GM12878 (cell line): Measurements from ENCODE around the gene ME2. TPM values are rescaled to one million over a fixed set of nuclear protein-coding genes. Genes with fewer than 3 reads are reported as not detected.

Experiments
- ATAC-seq: fragments of 200-7000 bp; cut with Tn5 transposase; 3 replicates; pipeline ENCODE4 v1.9.1; 2020; ENCODE audit warnings: mild to moderate bottlenecking, moderate library complexity
- BruUV-seq: library from RNA; stranded (reverse); fragments of 400-500 nt; replicated peaks from 2 replicates; lab custom pipeline; 2021; lab: Mats Ljungman, UMichigan
- CTCF ChIA-PET: fragments of 300-600 bp; sonication (Branson Sonifier 250); formaldehyde crosslinking; extraction: SDS; loops from one replicate; lab custom pipeline; 2021; ENCODE audit warnings: inconsistent platforms; lab: Yijun Ruan, JAX
- POLR2A ChIA-PET: fragments of 350-600 bp; formaldehyde crosslinking; extraction: SDS; loops from one replicate; lab custom pipeline; 2021; ENCODE audit warnings: inconsistent platforms; lab: Charles Lee
- RAD21 ChIA-PET: fragments of 300-600 bp; sonication (Branson Sonifier 250); formaldehyde crosslinking; loops from one replicate; lab custom pipeline; 2023; ENCODE audit warnings: antibody characterized with exemption; ENCODE audit not compliant: unreplicated experiment; lab: Charles Lee
- SMC1A ChIA-PET: fragments of 300-600 bp; sonication (Branson Sonifier 250); formaldehyde crosslinking; loops from one replicate; lab custom pipeline; 2023; ENCODE audit not compliant: unreplicated experiment, uncharacterized antibody; lab: Charles Lee
- DNase-seq: peaks from one replicate; pipeline ENCODE4 v3.0.0-alpha.2; 2011; ENCODE audit warnings: low read depth, low spot score
- FAIRE-seq: peaks from 3 replicates; lab custom pipeline; 2011; peaks lifted over from hg19 to GRCh38; lab: Jason Lieb, UNC
- H2AFZ ChIP-seq: 2 replicates; pipeline ENCODE4 v1.6.0; 2011; ENCODE audit warnings: low read depth, low read length, control low read depth; ENCODE audit not compliant: control insufficient read depth
- H3K27ac ChIP-seq: 2 replicates; pipeline ENCODE4 v1.5.1; 2011; ENCODE audit warnings: control low read depth; ENCODE audit not compliant: control insufficient read depth, insufficient read depth
- H3K27me3 ChIP-seq, 2 experiments: replicated peaks in 1 of 2; 2 replicates each; pipeline versions ENCODE4 v1.6.0 to v1.6.1; 2011; ENCODE audit warnings: low read length in 1 of 2; ENCODE audit not compliant: control insufficient read depth in 2 of 2, insufficient read depth in 2 of 2
- H3K36me3 ChIP-seq, 2 experiments: 2 replicates each; pipeline ENCODE4 v1.5.1; 2011; ENCODE audit warnings: low read length in 1 of 2; ENCODE audit not compliant: control insufficient read depth in 2 of 2, insufficient read depth in 2 of 2
- H3K4me1 ChIP-seq: 2 replicates; pipeline ENCODE4 v1.6.1; 2011; ENCODE audit warnings: mild to moderate bottlenecking, low read length, moderate library complexity, mixed read lengths; ENCODE audit not compliant: control insufficient read depth, insufficient read depth
- H3K4me2 ChIP-seq: 2 replicates; pipeline ENCODE4 v1.6.0; 2011; ENCODE audit warnings: control low read depth; ENCODE audit not compliant: control insufficient read depth, insufficient read depth
- H3K4me3 ChIP-seq: fragments of 200-600 bp; sonication (generic); 2 replicates; pipeline ENCODE4 v1.5.1; 2016
- H3K79me2 ChIP-seq: 2 replicates; pipeline ENCODE4 v1.6.0; 2011; ENCODE audit warnings: low read length; ENCODE audit not compliant: control insufficient read depth, insufficient read depth
- H3K9ac ChIP-seq: 2 replicates; pipeline ENCODE4 v1.8.0; 2011; ENCODE audit warnings: low read length, control low read depth, mixed read lengths; ENCODE audit not compliant: control insufficient read depth, insufficient read depth
- H3K9me3 ChIP-seq: replicated peaks from 3 replicates; pipeline ENCODE4 v1.5.1; 2011; ENCODE audit warnings: mild to moderate bottlenecking, low read length; ENCODE audit not compliant: control insufficient read depth, insufficient read depth
- H4K20me1 ChIP-seq: 2 replicates; pipeline ENCODE4 v1.6.0; 2011; ENCODE audit not compliant: control insufficient read depth, insufficient read depth
- CEBPZ ChIP-seq: fragments of 150-350 bp; IDR thresholded peaks from 2 replicates; pipeline ENCODE4 v1.6.1; 2016; ENCODE audit warnings: low read depth, low read length
- E2F4 ChIP-seq: IDR thresholded peaks from 2 replicates; pipeline ENCODE4 v1.6.1; 2012; ENCODE audit warnings: low read depth, low read length, improper control_type of control experiment
- PKNOX1 ChIP-seq: fragments of 450-650 bp; IDR thresholded peaks from 2 replicates; pipeline ENCODE4 v1.6.1; 2016; ENCODE audit warnings: mild to moderate bottlenecking
- POU2F2 ChIP-seq: IDR thresholded peaks from 3 replicates; pipeline ENCODE4 v1.6.1; 2011; ENCODE audit warnings: low read depth, mild to moderate bottlenecking, low read length, borderline replicate concordance
- RAD21 ChIP-seq: IDR thresholded peaks from 2 replicates; pipeline ENCODE4 v1.6.1; 2011; ENCODE audit warnings: mild to moderate bottlenecking, low read depth, low read length, moderate library complexity; ENCODE audit not compliant: insufficient read depth
- RCOR1 ChIP-seq: conservative IDR thresholded peaks from 2 replicates; pipeline ENCODE4 v1.6.1; 2012; ENCODE audit warnings: low read depth, low read length, improper control_type of control experiment
- SPI1 ChIP-seq: IDR thresholded peaks from 2 replicates; pipeline ENCODE4 v1.6.1; 2011; ENCODE audit warnings: low read depth, mild to moderate bottlenecking, low read length, moderate library complexity, borderline replicate concordance; ENCODE audit not compliant: insufficient read depth
- ZNF592 ChIP-seq: fragments of 450-650 bp; IDR thresholded peaks from 2 replicates; pipeline ENCODE4 v1.6.1; 2017; ENCODE audit warnings: mild to moderate bottlenecking, moderate library complexity
- WGBS: methylation state at CpG from one replicate; pipeline ENCODE4 v1.1.6; 2016; ENCODE audit warnings: low lambda C conversion rate; ENCODE audit not compliant: insufficient replicate concordance, insufficient coverage; ENCODE audit errors: missing lambda C conversion rate; 5-methylcytosine and 5-hydroxymethylcytosine counted together
- in situ Hi-C: fragments of 300-500 bp; cut with MboI; formaldehyde crosslinking; loops from 9 replicates; pipeline ENCODE4 v1.14.3; 2018; ENCODE audit warnings: mixed read lengths
- intact Hi-C: fragments of 100-400 bp; cut with micrococcal nuclease; formaldehyde crosslinking; loops from one replicate; pipeline ENCODE4 v1.14.2; 2022; ENCODE audit not compliant: unreplicated experiment
- polyA plus RNA-seq, 11 experiments: library from polyadenylated mRNA; depleted of rRNA in 4 of 11; unstranded in 6 of 11; stranded (reverse) in 5 of 11; fragments of >200 nt; fragmentation: Nextera tagmentation in 4 of 11; fragmentation: Illumina TruSeq in 1 of 11; extraction: Ambion mirVana in 4 of 11; extraction: Trizol in 1 of 11; gene quantifications; 1 replicate in 1 of 11; 2 replicates in 10 of 11; pipeline versions ENCODE4 v1.2.1 to v1.2.3, GENCODE V29; 2011 to 2016; ENCODE audit warnings: inconsistent platforms in 2 of 11, missing spikeins in 2 of 11, low read depth in 1 of 11
- total RNA-seq, 4 experiments: library from RNA; depleted of rRNA in 3 of 4; stranded (reverse); fragments of >200 nt in 3 of 4; fragmentation: Illumina TruSeq in 1 of 4; extraction: Trizol in 1 of 4; gene quantifications; 2 replicates each; pipeline versions ENCODE4 v1.2.1 to v1.2.3, GENCODE V29; 2013 to 2021

ME2 gene
- total and polyA plus RNA-seq, 10 of the 15 experiments (the other 5 are each of a cell fraction or from before 2014, with no cell fraction given), result 41.3 to 155 (median 133) TPM

GRCh38 chr18:50830544-50830943 lies 48.4 kb upstream of the ME2 start (continued):
- TF ChIP-seq E2F4 (no peak), SPI1 (peak; percentile 72)

GRCh38 chr18:50832754-50833153 lies 46.2 kb upstream of the ME2 start:
- in situ Hi-C loops, result no loop called here
- no peak for TF ChIP-seq ZNF592
- no peak for TF ChIP-seq PKNOX1
- TF ChIP-seq RCOR1, result no peak
- no peak for TF ChIP-seq CEBPZ
- TF ChIP-seq POU2F2, result 0 out of 3 replicates have a peak, but pooled peaks have one; percentile 29
- TF ChIP-seq RAD21, result no peak

More at GRCh38 chr18:50832754-50833153, 46.2 kb upstream of the ME2 start:
- no peaks in the 10 kb centered on the region; the same call in 2 of the 3 replicates for H3K9me3 ChIP-seq
- BruUV-seq, result no TSS peak
- no peak overlapping the region for H3K4me3 ChIP-seq
- SMC1A ChIA-PET, result interaction anchor here (1.0 to 1.6 kb wide), 7 partner anchors 9 to 224 kb away, joined by 3 to 5 read pairs (median 3); partner anchors contain the start of genes MRO and SMAD4
- H3K36me3 ChIP-seq, result no peaks in the 10 kb centered on the region
- CTCF ChIA-PET, result interaction anchor here (1.0 to 4.2 kb wide), 6 partner anchors 9 to 219 kb away, joined by 3 to 31 read pairs (median 5); partner anchors contain the start of gene MRO
- RAD21 ChIA-PET, result interaction anchor here (0.9 to 1.8 kb wide), 2 partner anchors 14 to 218 kb away, joined by 3 to 6 read pairs; no protein-coding TSS in a partner anchor
- 0% methylated on average over 2 of the region's 2 CpGs for WGBS
- H3K27me3 ChIP-seq, result no peaks in the 10 kb centered on the region
- H3K9ac ChIP-seq, result peak overlapping the region; percentile 13; the same call in 1 of the 2 replicates
- no peaks in the 10 kb centered on the region for H4K20me1 ChIP-seq
- peaks cover 33% of the 10 kb centered on the region for H3K4me1 ChIP-seq
- H3K27ac ChIP-seq, result peak overlapping the region; percentile 56
- intact Hi-C loops, result no loop called here
- POLR2A ChIA-PET, result interaction anchor here (0.5 to 3.4 kb wide), 4 partner anchors 46 to 200 kb away, joined by 3 to 10 read pairs (median 4); partner anchors contain the start of genes ELAC1, ME2 and SMAD4
- H2AFZ ChIP-seq, result peak overlapping the region; percentile 83
- DNase-seq (peak; percentile 26), FAIRE-seq (peak; percentile 13), ATAC-seq (peak; percentile 70)
- peak overlapping the region; percentile 54 for H3K4me2 ChIP-seq
- H3K79me2 ChIP-seq, result no peaks in the 10 kb centered on the region
